HG03108 (cell line): ENCODE measurements around the gene FNDC1.

ENCODE experiments used
- ATAC-seq: cut with Tn5 transposase; IDR thresholded peaks from one replicate; pipeline ENCODE4 v1.9.1; 2021; ENCODE audit warnings: moderate library complexity; ENCODE audit not compliant: unreplicated experiment

Gene FNDC1

DNA sequence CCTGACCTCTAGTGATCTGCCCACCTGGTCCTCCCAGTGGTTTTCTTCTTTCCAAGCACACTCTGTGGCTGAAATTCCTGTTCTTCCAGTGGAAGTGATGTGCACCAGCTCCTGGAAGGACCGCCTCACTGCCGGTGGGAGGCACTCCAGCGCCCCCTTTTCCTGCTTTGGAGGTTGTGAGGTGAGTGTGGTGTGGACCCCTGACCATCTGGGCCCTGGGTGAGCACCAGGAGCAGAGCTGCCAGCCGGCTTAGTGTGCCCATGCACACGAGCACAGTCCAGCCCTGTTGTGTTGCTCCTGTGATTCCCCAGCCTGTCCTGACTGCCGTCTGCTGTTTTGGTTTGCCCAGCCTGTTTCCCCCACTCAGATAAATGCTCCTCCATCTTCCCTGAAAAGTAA is 134.6 kb downstream of the FNDC1 start:
- no peak for ATAC-seq

- ATAC-seq, result no peak
Observed at GRCh38 chr6:159304641-159305040, 135.4 kb downstream of the FNDC1 start.

DNA sequence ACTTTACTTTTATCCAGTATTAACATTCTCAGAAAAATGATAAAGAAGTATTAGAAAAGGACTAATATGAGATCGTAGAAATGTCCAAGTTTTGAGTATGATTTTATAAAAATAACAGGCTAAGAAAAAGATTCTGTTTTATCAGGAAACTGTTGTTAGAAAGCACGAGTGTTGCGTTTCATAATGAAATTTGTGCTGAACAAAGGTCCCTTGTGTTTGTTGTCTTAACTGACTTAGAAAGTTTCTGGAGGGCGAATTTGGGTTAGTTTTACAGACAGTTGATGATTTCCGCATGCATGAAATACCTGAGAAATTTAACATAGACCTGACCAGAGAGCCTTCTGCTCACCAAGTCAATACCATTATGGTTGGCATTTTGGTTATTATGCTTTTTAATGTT is 136.0 kb downstream of the FNDC1 start:
- ATAC-seq, result no peak

- no peak for ATAC-seq
Observed at GRCh38 chr6:159305804-159306537, 136.8 kb downstream of the FNDC1 start.

DNA sequence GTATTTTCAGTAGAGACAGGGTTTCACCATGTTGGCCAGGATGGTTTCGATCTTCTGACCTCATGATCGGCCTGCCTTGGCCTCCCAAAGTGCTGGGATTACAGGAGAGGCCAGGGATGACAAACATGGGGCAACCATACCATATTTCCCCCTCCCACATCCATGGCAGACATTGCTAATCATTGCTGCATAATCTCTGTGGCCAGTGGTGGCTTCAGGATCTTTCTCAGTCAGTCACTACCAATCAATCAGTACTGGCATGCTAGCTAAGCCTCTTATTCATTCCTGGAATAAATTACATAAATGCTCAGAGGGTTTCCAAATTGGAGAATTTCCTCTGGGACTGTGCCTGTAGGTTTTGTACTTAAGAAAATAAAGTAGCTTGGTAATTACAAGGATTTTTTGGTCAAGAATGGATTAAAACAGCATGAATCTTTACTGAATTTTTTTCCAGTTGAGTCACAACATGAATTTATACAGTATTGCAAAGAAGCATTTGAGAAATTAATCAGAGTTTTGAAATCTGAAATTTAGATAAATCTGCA is 138.1 kb downstream of the FNDC1 start:
- no peak for ATAC-seq

DNA sequence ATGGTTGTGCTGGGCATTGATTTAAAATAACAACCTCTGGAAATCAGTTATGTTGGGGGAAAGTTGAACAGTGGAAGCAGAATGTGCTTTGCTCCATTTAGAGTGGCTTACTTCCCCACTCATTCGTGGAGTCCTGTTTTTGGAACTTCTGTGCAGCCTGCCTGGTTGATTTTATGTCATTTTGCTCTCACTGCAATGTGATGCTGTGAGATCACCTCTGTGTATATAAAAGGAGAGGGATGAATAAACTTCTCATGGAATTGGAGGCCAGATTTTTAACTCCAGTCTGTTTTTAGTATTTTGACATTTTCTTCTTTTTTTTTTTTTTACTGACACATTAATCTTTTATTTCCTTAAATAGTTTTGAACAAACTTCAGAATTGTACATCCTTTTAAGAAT is 139.0 kb downstream of the FNDC1 start:
- no peak for ATAC-seq

GRCh38 chr6:159309723-159310122 is 140.5 kb downstream of the FNDC1 start:
- ATAC-seq, result no peak

- ATAC-seq, result no peak
Observed at GRCh38 chr6:159311618-159312017, 142.4 kb downstream of the FNDC1 start.

DNA sequence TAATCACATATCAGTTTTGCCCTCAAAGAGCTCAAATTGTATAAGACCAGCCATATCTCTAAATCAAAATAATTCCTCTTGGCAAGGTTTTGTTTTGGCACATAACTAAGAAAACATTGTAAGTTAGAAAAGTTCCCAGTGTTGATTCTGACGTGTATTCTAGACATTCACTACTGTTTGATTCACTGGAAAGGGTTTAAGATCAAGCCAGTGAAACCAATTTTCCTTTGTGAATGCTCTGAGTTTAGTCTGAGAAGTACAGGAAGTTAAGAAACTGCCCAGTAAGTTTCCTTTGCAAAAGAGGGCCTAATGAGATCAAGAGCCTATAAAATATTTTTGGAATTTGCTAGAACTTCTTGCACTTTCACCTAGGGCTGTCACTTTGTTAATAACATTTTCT is 143.0 kb downstream of the FNDC1 start:
- ATAC-seq, result no peak

GRCh38 chr6:159313018-159313417 is 143.8 kb downstream of the FNDC1 start:
- ATAC-seq, result no peak

- no peak for ATAC-seq
Observed at GRCh38 chr6:159315562-159315961, 146.4 kb downstream of the FNDC1 start.

DNA sequence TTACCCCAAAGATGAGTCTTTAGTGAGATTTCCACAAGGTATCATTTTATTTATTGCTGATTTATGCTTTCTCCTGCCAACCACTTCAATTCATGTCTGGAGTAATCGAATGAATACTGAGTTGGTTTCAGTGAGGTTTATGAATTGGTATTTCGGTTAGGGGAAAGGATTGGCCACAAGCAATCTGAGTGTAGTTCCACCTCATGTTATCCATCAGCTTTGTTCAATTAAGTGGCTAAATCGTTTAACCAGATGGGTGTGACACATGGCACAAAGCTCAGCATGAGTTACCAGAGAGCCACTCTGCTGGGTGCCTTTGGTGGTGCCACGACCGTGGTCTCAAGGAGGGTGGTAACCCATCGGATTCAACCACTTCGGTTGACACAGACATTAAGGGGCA is 148.2 kb downstream of the FNDC1 start:
- ATAC-seq, result no peak

DNA sequence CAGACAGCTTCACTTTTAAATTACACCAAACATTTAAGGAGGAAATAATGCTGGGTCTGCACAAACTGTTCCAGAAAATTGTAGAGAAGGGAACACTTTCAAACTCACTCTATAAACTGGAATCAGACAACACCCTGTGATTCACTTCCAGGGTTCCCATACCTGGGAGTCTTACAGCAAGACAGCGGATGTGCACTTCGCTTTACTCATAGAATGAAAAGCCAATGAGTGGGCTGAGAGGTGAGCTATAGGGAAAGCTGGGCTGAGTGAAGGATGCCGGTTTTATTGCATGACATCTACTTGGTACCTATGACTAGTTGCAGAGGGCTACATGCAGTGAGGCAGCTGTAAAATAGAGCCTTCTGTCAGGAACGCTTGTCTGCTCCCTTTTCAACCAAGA is 152.1 kb downstream of the FNDC1 start:
- ATAC-seq, result no peak
